Measurements from ENCODE around the gene SRD5A2.

DNA sequence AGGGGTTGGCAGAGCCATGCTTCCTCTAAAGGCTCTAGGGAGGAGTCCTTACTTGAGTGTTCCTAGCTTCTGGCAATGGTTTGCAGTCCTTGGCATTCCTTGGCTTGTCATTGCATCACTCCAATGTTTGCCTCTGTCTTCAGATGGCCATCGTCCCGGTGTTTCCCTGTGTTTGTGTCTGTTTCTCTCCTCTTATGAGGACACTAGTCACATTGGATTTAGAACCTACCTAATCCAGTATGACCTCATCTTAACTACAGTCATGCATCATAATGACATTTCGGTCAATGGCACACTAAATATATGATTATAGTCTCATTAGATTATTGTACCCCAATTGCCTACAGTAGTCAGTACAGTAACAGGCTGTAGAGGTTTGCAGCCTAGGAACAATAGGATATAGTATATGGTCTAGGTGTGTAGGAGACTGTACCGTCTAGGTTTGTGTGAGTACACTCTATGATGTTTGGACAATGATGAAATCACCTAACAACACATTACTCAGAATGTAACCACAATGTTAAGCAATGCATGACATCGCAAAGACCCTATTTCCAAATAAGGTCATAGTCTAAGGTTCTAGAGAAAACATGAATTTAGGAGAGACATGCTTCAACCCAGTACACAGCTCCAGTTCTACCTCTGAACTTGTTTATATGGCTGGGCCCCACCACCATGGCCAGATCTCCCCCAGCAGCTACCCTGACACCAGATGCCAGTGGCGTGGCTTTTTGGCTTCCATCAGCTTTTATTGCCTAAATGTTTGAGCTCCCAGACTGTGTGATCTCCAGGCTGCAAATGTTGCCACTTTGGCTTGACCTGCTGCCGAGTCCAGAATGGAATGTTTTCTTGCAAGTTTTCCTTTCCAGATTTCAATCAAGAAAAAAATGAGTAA, 22.1 kb downstream of the SRD5A2 start:
- TF ChIP-seq, protein P1, sequence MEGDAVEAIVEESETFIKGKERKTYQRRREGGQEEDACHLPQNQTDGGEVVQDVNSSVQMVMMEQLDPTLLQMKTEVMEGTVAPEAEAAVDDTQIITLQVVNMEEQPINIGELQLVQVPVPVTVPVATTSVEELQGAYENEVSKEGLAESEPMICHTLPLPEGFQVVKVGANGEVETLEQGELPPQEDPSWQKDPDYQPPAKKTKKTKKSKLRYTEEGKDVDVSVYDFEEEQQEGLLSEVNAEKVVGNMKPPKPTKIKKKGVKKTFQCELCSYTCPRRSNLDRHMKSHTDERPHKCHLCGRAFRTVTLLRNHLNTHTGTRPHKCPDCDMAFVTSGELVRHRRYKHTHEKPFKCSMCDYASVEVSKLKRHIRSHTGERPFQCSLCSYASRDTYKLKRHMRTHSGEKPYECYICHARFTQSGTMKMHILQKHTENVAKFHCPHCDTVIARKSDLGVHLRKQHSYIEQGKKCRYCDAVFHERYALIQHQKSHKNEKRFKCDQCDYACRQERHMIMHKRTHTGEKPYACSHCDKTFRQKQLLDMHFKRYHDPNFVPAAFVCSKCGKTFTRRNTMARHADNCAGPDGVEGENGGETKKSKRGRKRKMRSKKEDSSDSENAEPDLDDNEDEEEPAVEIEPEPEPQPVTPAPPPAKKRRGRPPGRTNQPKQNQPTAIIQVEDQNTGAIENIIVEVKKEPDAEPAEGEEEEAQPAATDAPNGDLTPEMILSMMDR (IDR thresholded peaks at IDR 0.05), result no peak
- TF ChIP-seq EZH2 (IDR thresholded peaks at IDR 0.05; ENCODE audit: borderline replicate concordance, insufficient read depth, low read depth, low read length, poor library complexity, severe bottlenecking), result no peak
